Spleen (tissue), 11 donors: ENCODE measurements around the gene ADPRH. TPM values are rescaled to one million over a fixed set of nuclear protein-coding genes. Genes with fewer than 3 reads are reported as not detected.
A peak's percentile ranks its signal among the peaks of the same experiment; 100 is the strongest.

Source experiments
- DNase-seq: peaks from one replicate; pipeline ENCODE4 v3.0.0-alpha.2; 2020
- H3K27ac ChIP-seq, 8 donors: fragments of 200-600 bp; sonication (generic) in 7 of 8; 1 replicate in 4 of 8; 2 replicates in 4 of 8; pipeline versions ENCODE4 v1.5.0 to v1.8.0; 2016 to 2021; ENCODE audit warnings: inconsistent platforms in 4 of 8, mild to moderate bottlenecking in 4 of 8, moderate library complexity in 1 of 8
- H3K27me3 ChIP-seq, 7 donors: fragments of 200-600 bp; sonication (generic) in 6 of 7; replicated peaks in 1 of 7; 1 replicate in 4 of 7; 2 replicates in 3 of 7; pipeline versions ENCODE4 v1.5.0 to v1.8.0; 2016 to 2021; ENCODE audit warnings: inconsistent platforms in 3 of 7, mild to moderate bottlenecking in 1 of 7
- H3K36me3 ChIP-seq, 6 donors: fragments of 200-600 bp; sonication (generic) in 5 of 6; 1 replicate in 4 of 6; 2 replicates in 2 of 6; pipeline versions ENCODE4 v1.5.0 to v1.8.0; 2016 to 2021; ENCODE audit warnings: inconsistent platforms in 2 of 6
- H3K4me1 ChIP-seq, 6 donors: fragments of 200-600 bp; sonication (generic) in 5 of 6; 1 replicate in 3 of 6; 2 replicates in 3 of 6; pipeline versions ENCODE4 v1.5.0 to v1.8.0; 2016 to 2021; ENCODE audit warnings: inconsistent platforms in 3 of 6
- H3K4me3 ChIP-seq, 8 donors: fragments of 200-600 bp; sonication (generic) in 7 of 8; 1 replicate in 4 of 8; 2 replicates in 4 of 8; pipeline versions ENCODE4 v1.5.0 to v1.8.0; 2016 to 2021; ENCODE audit warnings: inconsistent platforms in 4 of 8, mild to moderate bottlenecking in 4 of 8, moderate library complexity in 2 of 8
- H3K9me3 ChIP-seq, 8 donors: fragments of 200-600 bp; sonication (generic) in 7 of 8; 1 replicate in 4 of 8; 2 replicates in 4 of 8; pipeline versions ENCODE4 v1.5.0 to v1.8.0; 2016 to 2021; ENCODE audit warnings: inconsistent platforms in 4 of 8
- POLR2A ChIP-seq, 3 donors: fragments of 450-650 bp; IDR thresholded peaks; one replicate each; pipeline ENCODE4 v1.5.1; 2017; ENCODE audit warnings: antibody characterized with exemption in 3 of 3, mild to moderate bottlenecking in 1 of 3
- POLR2AphosphoS5 ChIP-seq, 3 donors: sonication (generic); formaldehyde crosslinking; IDR thresholded peaks; one replicate each; pipeline ENCODE4 v1.5.1; 2017; ENCODE audit warnings: antibody characterized with exemption in 3 of 3
- whole genome bisulfite sequencing, 5 donors: extraction: QIAGEN DNeasy Blood & Tissue Kit in 3 of 5; methylation state at CpG; one replicate each; pipeline versions ENCODE4 v1.1.5 to v1.1.7; 2013 to 2018; 5-methylcytosine and 5-hydroxymethylcytosine counted together
- intact Hi-C: fragments of 100-400 bp; cut with DNase I; formaldehyde crosslinking; loops from one replicate; pipeline ENCODE4 v1.15.0; 2023; ENCODE audit warnings: low total_unique reads
- polyA plus RNA-seq, 3 donors: library from polyadenylated mRNA; stranded (reverse); fragments of 200-250 nt; gene quantifications; one replicate each; pipeline ENCODE4 v1.2.1, GENCODE V29; 2013
- total RNA-seq, 7 donors: library from RNA; depleted of rRNA in 3 of 7; stranded (reverse); fragments of >200 nt in 3 of 7; fragmentation: NEBNext Ultra II Directional in 4 of 7; extraction: Animal tissue kit (Norgen Biotek cat#: 25700) in 4 of 7; gene quantifications; one replicate each; pipeline versions ENCODE4 v1.1.0 to v1.2.1, GENCODE V29; 2016 to 2021
- TF ChIP-seq, protein P1 (sequence below), 11 experiments: fragments of 200-600 bp in 7 of 11; fragments of 450-650 bp in 4 of 11; sonication (generic) in 4 of 11; IDR thresholded peaks in 8 of 11; conservative IDR thresholded peaks in 3 of 11; 1 replicate in 7 of 11; 2 replicates in 4 of 11; pipeline versions ENCODE4 v1.4.0 to v1.8.0; 2016 to 2021; ENCODE audit warnings: antibody characterized with exemption in 11 of 11, inconsistent platforms in 4 of 11, mild to moderate bottlenecking in 1 of 11
- donor health status: healthy with polysubstance abuse.
- donor health status: DM: no; HTN: no; CAD: no; lungs with moderate emphysema.
- donor health status: DM: no; HTN: no; CAD: no.
- donor health status: Bipolar disorder and iron deficiency.
- donor health status: healthy.
- donor health status: DM: no; HTN: no; CAD: no.
- donor health status: DM: yes; HTN: yes; CAD: no.

The ADPRH gene
- total and polyA plus RNA-seq, 10 donors, result 7.1 to 29.2 (median 18.1) TPM

DNA sequence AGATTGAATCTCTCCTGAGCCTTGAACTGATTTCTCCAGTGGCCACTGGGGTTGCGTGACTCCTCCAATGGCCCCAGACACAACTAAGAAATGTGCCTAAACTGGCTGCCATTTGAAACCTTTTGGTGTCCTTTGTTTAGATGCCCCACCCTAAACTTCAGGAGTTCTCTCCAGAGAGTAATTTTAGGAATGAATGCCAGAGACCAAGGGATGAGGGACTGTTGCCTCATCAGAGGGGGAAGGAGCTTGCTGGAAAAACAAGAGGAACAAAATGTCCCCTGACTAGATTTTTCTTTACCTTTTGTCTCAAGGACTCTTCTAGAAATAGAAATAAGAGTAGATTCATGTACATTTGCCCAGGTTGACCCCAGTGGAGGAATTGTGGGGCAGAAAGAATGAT, 8.1 kb upstream of the ADPRH start:
- DNase-seq, result no peak
- 92 to 100% (median 97%) methylated on average over 1 of the region's 1 CpG for WGBS, 5 donors
- intact Hi-C loops, result no loop called here
- Histone ChIP-seq H3K4me3 (no peak overlapping the region), H3K27ac (peak overlapping the region in 6 of 8 donors; percentile 38 to 81 (median 71)), H3K27me3 (no peaks in the 10 kb centered on the region), H3K9me3 (no peaks in the 10 kb centered on the region), H3K36me3 (no peaks in the 10 kb centered on the region), H3K4me1 (peaks cover 0 to 30% (median 19%) of the 10 kb centered on the region in 6 donors)
- TF ChIP-seq POLR2A (IDR thresholded peaks at IDR 0.05) (no peak), POLR2AphosphoS5 (IDR thresholded peaks at IDR 0.05) (no peak)
- TF ChIP-seq, protein P1, sequence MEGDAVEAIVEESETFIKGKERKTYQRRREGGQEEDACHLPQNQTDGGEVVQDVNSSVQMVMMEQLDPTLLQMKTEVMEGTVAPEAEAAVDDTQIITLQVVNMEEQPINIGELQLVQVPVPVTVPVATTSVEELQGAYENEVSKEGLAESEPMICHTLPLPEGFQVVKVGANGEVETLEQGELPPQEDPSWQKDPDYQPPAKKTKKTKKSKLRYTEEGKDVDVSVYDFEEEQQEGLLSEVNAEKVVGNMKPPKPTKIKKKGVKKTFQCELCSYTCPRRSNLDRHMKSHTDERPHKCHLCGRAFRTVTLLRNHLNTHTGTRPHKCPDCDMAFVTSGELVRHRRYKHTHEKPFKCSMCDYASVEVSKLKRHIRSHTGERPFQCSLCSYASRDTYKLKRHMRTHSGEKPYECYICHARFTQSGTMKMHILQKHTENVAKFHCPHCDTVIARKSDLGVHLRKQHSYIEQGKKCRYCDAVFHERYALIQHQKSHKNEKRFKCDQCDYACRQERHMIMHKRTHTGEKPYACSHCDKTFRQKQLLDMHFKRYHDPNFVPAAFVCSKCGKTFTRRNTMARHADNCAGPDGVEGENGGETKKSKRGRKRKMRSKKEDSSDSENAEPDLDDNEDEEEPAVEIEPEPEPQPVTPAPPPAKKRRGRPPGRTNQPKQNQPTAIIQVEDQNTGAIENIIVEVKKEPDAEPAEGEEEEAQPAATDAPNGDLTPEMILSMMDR (IDR thresholded peaks at IDR 0.05 in 8 of 11, conservative IDR thresholded peaks at IDR 0.05 in 3 of 11), result no peak

DNA sequence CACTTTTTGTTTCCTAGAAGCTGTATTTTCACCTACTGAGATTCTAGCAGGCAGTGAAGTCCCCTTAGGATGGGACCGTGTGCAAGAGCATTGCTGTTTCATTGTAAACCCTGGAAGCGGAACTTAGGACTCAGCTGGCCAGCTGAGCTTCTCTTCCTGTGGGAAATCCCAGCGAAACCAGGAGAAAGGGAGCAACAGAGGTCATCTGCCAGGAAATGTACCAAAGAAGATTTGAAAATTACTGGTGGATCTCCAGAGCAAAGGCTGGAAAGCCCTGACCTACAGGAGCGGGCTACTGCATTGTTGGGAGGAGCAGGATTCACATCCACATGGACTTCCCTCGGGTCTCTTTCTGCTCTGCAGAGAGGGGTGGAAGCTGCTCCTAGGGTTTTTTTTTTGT, 7.6 kb upstream of the ADPRH start:
- intact Hi-C loops, result no loop called here
- H3K4me1 ChIP-seq, result peaks cover 0 to 30% (median 19%) of the 10 kb centered on the region in 6 donors
- no peaks in the 10 kb centered on the region for H3K36me3 ChIP-seq
- DNase-seq, result no peak
- no peaks in the 10 kb centered on the region for H3K27me3 ChIP-seq
- TF ChIP-seq POLR2A (IDR thresholded peaks at IDR 0.05) (no peak), POLR2AphosphoS5 (IDR thresholded peaks at IDR 0.05) (peak in 1 of 3 donors; percentile 54)
- TF ChIP-seq, protein P1 (IDR thresholded peaks at IDR 0.05 in 8 of 11, conservative IDR thresholded peaks at IDR 0.05 in 3 of 11), result no peak
- 33 to 74% (median 72%) methylated on average over 5 of the region's 5 CpGs for WGBS, 5 donors
- peak overlapping the region in 6 of 8 donors; percentile 38 to 81 (median 71) for H3K27ac ChIP-seq
- H3K9me3 ChIP-seq, result no peaks in the 10 kb centered on the region
- no peak overlapping the region for H3K4me3 ChIP-seq

DNA sequence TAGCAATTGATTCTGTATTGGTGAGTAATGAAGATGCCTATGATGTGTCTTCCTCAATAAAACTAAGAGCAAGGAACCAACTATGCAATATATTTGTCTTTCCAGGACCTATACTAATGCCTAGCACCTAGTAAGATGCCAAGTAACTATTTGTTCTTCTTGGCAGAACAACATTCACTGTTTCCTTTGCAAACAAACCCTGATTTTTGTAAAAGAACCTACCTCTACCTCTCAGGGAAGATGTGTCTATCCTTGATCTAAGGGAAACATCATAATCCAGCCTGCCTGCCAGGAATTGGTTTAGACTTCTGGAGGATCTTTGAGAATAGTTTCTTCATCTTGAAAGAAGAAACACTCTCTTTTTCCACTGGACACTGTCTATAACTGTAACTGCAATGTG, 3.8 kb upstream of the ADPRH start:
- no peaks in the 10 kb centered on the region for H3K9me3 ChIP-seq
- H3K4me1 ChIP-seq, result peaks cover 0 to 39% (median 31%) of the 10 kb centered on the region in 6 donors
- no peak for DNase-seq
- no peaks in the 10 kb centered on the region for H3K36me3 ChIP-seq
- H3K27me3 ChIP-seq, result no peaks in the 10 kb centered on the region
- intact Hi-C loops, result no loop called here
- H3K27ac ChIP-seq, result no peak overlapping the region
- TF ChIP-seq, protein P1 (IDR thresholded peaks at IDR 0.05 in 8 of 11, conservative IDR thresholded peaks at IDR 0.05 in 3 of 11), result no peak
- TF ChIP-seq POLR2AphosphoS5 (IDR thresholded peaks at IDR 0.05) (no peak), POLR2A (IDR thresholded peaks at IDR 0.05) (no peak)
- H3K4me3 ChIP-seq, result no peak overlapping the region

DNA sequence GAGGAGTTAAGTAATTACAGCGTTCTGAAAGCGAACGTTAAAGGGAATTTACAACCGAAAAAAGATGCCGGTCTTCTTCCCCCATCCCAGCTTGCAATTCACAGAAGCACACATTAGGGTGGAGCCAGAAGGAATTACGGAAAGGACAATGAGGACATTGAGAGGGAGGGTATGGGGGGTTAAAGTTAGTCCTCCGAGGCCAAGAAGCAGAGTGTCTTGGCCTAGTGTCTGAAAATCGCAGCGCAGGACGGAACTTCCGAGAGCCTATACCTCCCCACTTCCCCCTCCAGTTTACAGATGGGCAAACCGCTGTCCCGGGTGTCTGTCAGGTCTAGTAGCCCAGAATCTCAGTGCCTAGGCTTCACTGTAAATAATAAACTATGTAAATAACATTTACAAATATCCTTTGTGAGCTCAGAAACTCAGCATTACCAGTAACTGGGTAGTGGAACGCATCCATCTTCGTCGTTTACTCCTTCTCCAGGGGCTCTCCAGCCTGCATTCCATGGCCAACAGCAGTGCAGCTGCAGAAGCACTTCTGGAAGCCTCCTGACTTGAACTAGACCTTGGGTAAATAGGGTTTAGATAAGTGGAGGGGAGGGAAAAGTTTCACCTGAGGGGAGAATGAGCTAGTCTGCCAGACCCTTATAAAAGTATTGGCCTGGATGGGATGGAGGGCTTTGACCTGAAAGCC, 922 bp downstream of the ADPRH start:
- WGBS, 5 donors, result 13 to 26% (median 18%) methylated on average over 16 of the region's 16 CpGs
- Histone ChIP-seq H3K9me3 (no peaks in the 10 kb centered on the region), H3K4me1 (peaks cover 0 to 38% (median 22%) of the 10 kb centered on the region in 6 donors), H3K4me3 (peak overlapping the region; percentile 43 to 74 (median 54)), H3K36me3 (peaks cover 0 to 13% (median 0%) of the 10 kb centered on the region in 6 donors), H3K27me3 (no peaks in the 10 kb centered on the region), H3K27ac (peak overlapping the region; percentile 89 to 94 (median 91))
- TF ChIP-seq, protein P1 (IDR thresholded peaks at IDR 0.05 in 8 of 11, conservative IDR thresholded peaks at IDR 0.05 in 3 of 11), result peak in 1 of 11 experiments; percentile 5
- TF ChIP-seq POLR2AphosphoS5 (IDR thresholded peaks at IDR 0.05) (peak in 1 of 3 donors; percentile 42), POLR2A (IDR thresholded peaks at IDR 0.05) (no peak)
- intact Hi-C loops, result loop anchor here (10.0 kb wide), 1 partner anchor 85 kb away; the partner anchor contains the start of gene POPDC2
- peak; percentile 87 for DNase-seq
